ENCODE results near the gene CCDC178. TPM values are rescaled to one million over a fixed set of nuclear protein-coding genes. Genes with fewer than 3 reads are reported as not detected.

Gene CCDC178
- total and polyA plus RNA-seq, 12 donors = 0.13 to 6.5 (median 0.87) TPM; not detected in 5

DNA sequence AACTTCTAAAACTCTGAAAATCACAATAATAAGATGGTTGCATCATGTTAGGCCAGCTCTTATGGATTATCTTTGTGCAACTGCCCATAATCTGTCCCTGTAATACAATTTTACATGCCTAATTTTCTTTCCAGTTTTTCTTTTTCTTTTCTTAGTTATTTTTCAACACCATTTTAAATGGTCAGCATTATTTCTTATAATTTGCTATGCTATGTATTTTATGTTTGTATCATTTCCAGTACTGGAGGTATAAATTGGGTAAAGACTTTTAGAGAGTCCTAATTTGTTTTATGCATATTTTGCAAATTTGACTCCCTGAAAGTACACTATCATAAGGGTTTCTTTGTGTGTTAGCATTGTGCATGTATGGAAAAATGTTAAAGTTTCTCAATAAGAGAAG is 333.0 kb downstream of the CCDC178 start:
- no peak overlapping the region for H3K4me3 ChIP-seq
- H3K36me3 ChIP-seq (replicated peaks in 1 of 2) = no peaks in the 10 kb centered on the region
- TF ChIP-seq, protein P1, sequence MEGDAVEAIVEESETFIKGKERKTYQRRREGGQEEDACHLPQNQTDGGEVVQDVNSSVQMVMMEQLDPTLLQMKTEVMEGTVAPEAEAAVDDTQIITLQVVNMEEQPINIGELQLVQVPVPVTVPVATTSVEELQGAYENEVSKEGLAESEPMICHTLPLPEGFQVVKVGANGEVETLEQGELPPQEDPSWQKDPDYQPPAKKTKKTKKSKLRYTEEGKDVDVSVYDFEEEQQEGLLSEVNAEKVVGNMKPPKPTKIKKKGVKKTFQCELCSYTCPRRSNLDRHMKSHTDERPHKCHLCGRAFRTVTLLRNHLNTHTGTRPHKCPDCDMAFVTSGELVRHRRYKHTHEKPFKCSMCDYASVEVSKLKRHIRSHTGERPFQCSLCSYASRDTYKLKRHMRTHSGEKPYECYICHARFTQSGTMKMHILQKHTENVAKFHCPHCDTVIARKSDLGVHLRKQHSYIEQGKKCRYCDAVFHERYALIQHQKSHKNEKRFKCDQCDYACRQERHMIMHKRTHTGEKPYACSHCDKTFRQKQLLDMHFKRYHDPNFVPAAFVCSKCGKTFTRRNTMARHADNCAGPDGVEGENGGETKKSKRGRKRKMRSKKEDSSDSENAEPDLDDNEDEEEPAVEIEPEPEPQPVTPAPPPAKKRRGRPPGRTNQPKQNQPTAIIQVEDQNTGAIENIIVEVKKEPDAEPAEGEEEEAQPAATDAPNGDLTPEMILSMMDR (IDR thresholded peaks at IDR 0.05) = no peak
- no peak for TF ChIP-seq POLR2A (IDR thresholded peaks at IDR 0.05)
- intact Hi-C loops (cut with DNase I) = no loop called here
- no peak overlapping the region for H3K27ac ChIP-seq
- no peaks in the 10 kb centered on the region for H3K27me3 ChIP-seq
- no peaks in the 10 kb centered on the region for H3K4me1 ChIP-seq (replicated peaks in 1 of 2)
- no peak for DNase-seq
- H3K9me3 ChIP-seq (replicated peaks in 1 of 3) = no peaks in the 10 kb centered on the region

DNA sequence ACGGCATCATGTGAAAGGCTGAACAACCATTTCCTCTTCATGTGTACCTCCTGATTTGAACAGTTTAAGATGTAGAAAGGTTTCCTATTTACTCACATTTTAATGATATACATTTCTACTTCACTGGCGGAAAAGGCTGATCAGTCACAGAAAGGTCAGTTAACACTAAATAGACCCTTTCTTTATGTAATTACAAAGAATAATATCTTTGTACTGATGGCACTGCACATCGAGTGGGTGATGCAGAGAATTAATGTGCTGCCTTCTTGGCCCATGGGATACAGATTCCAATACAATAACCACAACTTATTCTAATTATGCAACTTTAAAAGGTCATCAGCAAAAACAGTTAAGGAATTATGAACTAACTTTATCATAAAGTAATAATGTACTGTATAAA is 339.2 kb downstream of the CCDC178 start:
- DNase-seq = no peak
- no peaks in the 10 kb centered on the region for H3K4me1 ChIP-seq (replicated peaks in 1 of 2)
- no peak overlapping the region for H3K4me3 ChIP-seq
- TF ChIP-seq, protein P1 (IDR thresholded peaks at IDR 0.05) = no peak
- no peak for TF ChIP-seq POLR2A (IDR thresholded peaks at IDR 0.05)
- H3K27ac ChIP-seq = no peak overlapping the region
- H3K27me3 ChIP-seq = no peaks in the 10 kb centered on the region
- no peaks in the 10 kb centered on the region for H3K36me3 ChIP-seq (replicated peaks in 1 of 2)
- intact Hi-C loops (cut with DNase I) = no loop called here
- H3K9me3 ChIP-seq (replicated peaks in 1 of 3) = no peaks in the 10 kb centered on the region
- 64 to 80% (median 75%) methylated on average over 3 of the region's 3 CpGs for WGBS, 4 donors

DNA sequence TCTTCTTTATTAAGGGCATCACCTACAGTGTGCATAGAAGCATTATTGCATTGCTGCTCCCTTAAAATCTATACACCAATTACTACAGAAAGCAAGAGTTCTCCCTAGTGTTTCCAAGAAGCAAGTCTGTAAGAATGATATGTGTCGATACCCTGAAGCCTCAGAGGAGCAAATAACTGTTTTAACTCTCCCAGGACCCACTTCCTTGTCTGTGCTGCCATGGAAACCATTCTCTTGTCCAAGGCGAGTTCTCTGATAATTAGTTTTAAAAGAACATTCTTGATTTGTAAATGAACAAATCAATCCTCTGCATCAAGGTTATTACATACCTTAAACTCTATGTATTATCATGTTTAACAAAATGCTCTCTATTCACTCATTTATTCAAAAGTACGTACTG is 340.9 kb downstream of the CCDC178 start:
- no peak overlapping the region for H3K27ac ChIP-seq
- H3K27me3 ChIP-seq = no peaks in the 10 kb centered on the region
- no peak overlapping the region for H3K4me3 ChIP-seq
- H3K36me3 ChIP-seq (replicated peaks in 1 of 2) = no peaks in the 10 kb centered on the region
- no peaks in the 10 kb centered on the region for H3K4me1 ChIP-seq (replicated peaks in 1 of 2)
- H3K9me3 ChIP-seq (replicated peaks in 1 of 3) = no peaks in the 10 kb centered on the region
- TF ChIP-seq, protein P1 (IDR thresholded peaks at IDR 0.05) = no peak
- no peak for TF ChIP-seq POLR2A (IDR thresholded peaks at IDR 0.05)
- DNase-seq = no peak
- intact Hi-C loops (cut with DNase I) = no loop called here
- WGBS, 4 donors = 60 to 81% (median 69%) methylated on average over 3 of the region's 3 CpGs

DNA sequence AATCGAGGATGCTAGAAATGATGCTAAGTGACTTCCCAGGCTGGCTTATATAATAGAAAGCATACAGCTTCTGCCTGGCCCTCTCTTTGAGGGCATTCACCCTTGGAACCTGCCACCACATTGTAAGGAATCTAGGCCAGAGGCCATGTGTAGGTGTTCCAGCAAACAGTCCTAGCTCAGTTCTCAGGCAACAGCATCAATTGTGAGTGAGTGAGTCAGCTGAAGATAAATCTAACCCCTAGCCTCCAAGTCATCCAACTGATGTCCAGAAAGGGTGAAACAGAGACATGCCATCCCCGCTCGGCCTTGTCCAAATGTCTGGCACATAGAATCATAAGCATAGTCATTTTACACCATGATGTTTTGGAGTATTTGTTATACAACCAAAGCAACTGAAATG is 343.4 kb downstream of the CCDC178 start:
- H3K4me3 ChIP-seq = no peak overlapping the region
- no peaks in the 10 kb centered on the region for H3K9me3 ChIP-seq (replicated peaks in 1 of 3)
- H3K36me3 ChIP-seq (replicated peaks in 1 of 2) = no peaks in the 10 kb centered on the region
- no peaks in the 10 kb centered on the region for H3K27me3 ChIP-seq
- no peak overlapping the region for H3K27ac ChIP-seq
- TF ChIP-seq POLR2A (IDR thresholded peaks at IDR 0.05) = no peak
- TF ChIP-seq, protein P1 (IDR thresholded peaks at IDR 0.05) = no peak
- no peaks in the 10 kb centered on the region for H3K4me1 ChIP-seq (replicated peaks in 1 of 2)
- intact Hi-C loops (cut with DNase I) = no loop called here
- DNase-seq = no peak
- WGBS, 4 donors = 90 to 95% (median 92%) methylated on average over 1 to 3 of the region's 3 CpGs

Measured in adrenal gland (tissue), 12 donors.